Vagina (tissue), 2 donors: Measurements from ENCODE around the gene CRELD1. TPM values are rescaled to one million over a fixed set of nuclear protein-coding genes. Genes with fewer than 3 reads are reported as not detected.
A peak's percentile ranks its signal among the peaks of the same experiment; 100 is the strongest.

ENCODE experiments used
- DNase-seq, 2 donors: peaks; one replicate each; pipeline ENCODE4 v3.0.0-alpha.2; 2017; ENCODE audit errors: extremely low spot score in 2 of 2
- H3K27ac ChIP-seq: fragments of 200-600 bp; sonication (generic); one replicate; pipeline ENCODE4 v1.5.1; 2019
- H3K27me3 ChIP-seq: fragments of 200-600 bp; sonication (generic); one replicate; pipeline ENCODE4 v1.5.1; 2019
- H3K36me3 ChIP-seq, 2 donors: fragments of 200-600 bp; sonication (generic); one replicate each; pipeline ENCODE4 v1.5.1; 2017 to 2019
- H3K4me1 ChIP-seq: fragments of 200-600 bp; sonication (generic); one replicate; pipeline ENCODE4 v1.5.1; 2019
- H3K4me3 ChIP-seq, 2 donors: fragments of 200-600 bp; sonication (generic); 1 replicate in 1 of 2; 2 replicates in 1 of 2; pipeline ENCODE4 v1.5.1; 2016 to 2019
- H3K9me3 ChIP-seq: fragments of 200-600 bp; sonication (generic); one replicate; pipeline ENCODE4 v1.5.1; 2019
- POLR2A ChIP-seq, 2 donors: fragments of 450-650 bp; IDR thresholded peaks; one replicate each; pipeline ENCODE4 v1.6.1; 2017; ENCODE audit warnings: antibody characterized with exemption in 2 of 2, mild to moderate bottlenecking in 2 of 2, moderate library complexity in 2 of 2
- POLR2AphosphoS5 ChIP-seq, 2 donors: sonication (generic); formaldehyde crosslinking; IDR thresholded peaks; one replicate each; pipeline ENCODE4 v1.9.0; 2017; ENCODE audit warnings: antibody characterized with exemption in 2 of 2, mild to moderate bottlenecking in 2 of 2, low read depth in 1 of 2; ENCODE audit not compliant: insufficient read depth in 1 of 2
- intact Hi-C: fragments of 100-400 bp; cut with DNase I; formaldehyde crosslinking; loops from one replicate; pipeline ENCODE4 v1.15.1; 2023
- total RNA-seq: library from RNA; depleted of rRNA; stranded (reverse); fragments of >200 nt; gene quantifications from one replicate; pipeline ENCODE4 v1.2.3, GENCODE V29; 2016
- TF ChIP-seq, protein P1 (sequence below), 3 experiments: fragments of 450-650 bp in 2 of 3; fragments of 200-600 bp in 1 of 3; sonication (generic) in 1 of 3; IDR thresholded peaks; one replicate each; pipeline ENCODE4 v1.5.1; 2017 to 2019; ENCODE audit warnings: antibody characterized with exemption in 3 of 3, mild to moderate bottlenecking in 2 of 3, moderate library complexity in 2 of 3

CRELD1 gene
- total RNA-seq, 1 donor from 2014 or later = 27.0 TPM

DNA sequence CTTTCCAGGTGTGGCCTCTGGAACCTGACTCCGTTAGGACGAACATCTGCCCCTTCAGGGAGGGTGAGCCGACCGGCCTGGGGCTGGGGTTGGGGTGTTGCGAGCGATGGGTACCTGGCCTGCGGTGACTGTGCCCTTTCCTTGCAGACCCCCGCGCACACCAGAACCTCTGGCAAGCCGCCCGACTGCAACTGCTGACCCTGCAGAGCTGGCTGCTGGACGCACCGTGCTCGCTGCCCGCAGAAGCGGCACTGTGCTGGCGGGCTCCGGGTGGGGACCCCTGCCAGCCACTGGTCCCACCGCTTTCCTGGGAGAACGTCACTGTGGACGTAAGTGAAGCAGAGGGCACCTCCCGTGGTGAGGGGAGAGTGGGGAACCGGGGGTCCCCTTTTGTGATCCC lies 5.5 kb upstream of the CRELD1 start:
- Histone ChIP-seq H3K27me3 (no peaks in the 10 kb centered on the region), H3K36me3 (peaks cover 0 to 18% of the 10 kb centered on the region in 2 donors), H3K27ac (no peak overlapping the region), H3K4me3 (no peak overlapping the region), H3K9me3 (no peaks in the 10 kb centered on the region), H3K4me1 (peaks cover 16% of the 10 kb centered on the region)
- DNase-seq = no peak
- intact Hi-C loops = no loop called here
- no peak for TF ChIP-seq POLR2AphosphoS5 (IDR thresholded peaks at IDR 0.05; ENCODE audit: insufficient read depth in 1 of 2, low read depth in 1 of 2)
- TF ChIP-seq, protein P1, sequence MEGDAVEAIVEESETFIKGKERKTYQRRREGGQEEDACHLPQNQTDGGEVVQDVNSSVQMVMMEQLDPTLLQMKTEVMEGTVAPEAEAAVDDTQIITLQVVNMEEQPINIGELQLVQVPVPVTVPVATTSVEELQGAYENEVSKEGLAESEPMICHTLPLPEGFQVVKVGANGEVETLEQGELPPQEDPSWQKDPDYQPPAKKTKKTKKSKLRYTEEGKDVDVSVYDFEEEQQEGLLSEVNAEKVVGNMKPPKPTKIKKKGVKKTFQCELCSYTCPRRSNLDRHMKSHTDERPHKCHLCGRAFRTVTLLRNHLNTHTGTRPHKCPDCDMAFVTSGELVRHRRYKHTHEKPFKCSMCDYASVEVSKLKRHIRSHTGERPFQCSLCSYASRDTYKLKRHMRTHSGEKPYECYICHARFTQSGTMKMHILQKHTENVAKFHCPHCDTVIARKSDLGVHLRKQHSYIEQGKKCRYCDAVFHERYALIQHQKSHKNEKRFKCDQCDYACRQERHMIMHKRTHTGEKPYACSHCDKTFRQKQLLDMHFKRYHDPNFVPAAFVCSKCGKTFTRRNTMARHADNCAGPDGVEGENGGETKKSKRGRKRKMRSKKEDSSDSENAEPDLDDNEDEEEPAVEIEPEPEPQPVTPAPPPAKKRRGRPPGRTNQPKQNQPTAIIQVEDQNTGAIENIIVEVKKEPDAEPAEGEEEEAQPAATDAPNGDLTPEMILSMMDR (IDR thresholded peaks at IDR 0.05) = no peak
- no peak for TF ChIP-seq POLR2A (IDR thresholded peaks at IDR 0.05)

GRCh38 chr3:9930804-9931418 lies 2.7 kb upstream of the CRELD1 start:
- peaks cover 0 to 14% of the 10 kb centered on the region in 2 donors for H3K36me3 ChIP-seq
- DNase-seq = no peak
- intact Hi-C loops = loop anchor here (5.0 to 10.0 kb wide), 3 partner anchors 89 to 126 kb away; partner anchors contain the start of genes FANCD2 and RPUSD3
- H3K27ac ChIP-seq = peak overlapping the region; percentile 93
- no peak overlapping the region for H3K4me3 ChIP-seq
- H3K4me1 ChIP-seq = peaks cover 35% of the 10 kb centered on the region
- TF ChIP-seq POLR2AphosphoS5 (IDR thresholded peaks at IDR 0.05; ENCODE audit: insufficient read depth in 1 of 2, low read depth in 1 of 2) = no peak
- TF ChIP-seq, protein P1 (IDR thresholded peaks at IDR 0.05) = no peak
- TF ChIP-seq POLR2A (IDR thresholded peaks at IDR 0.05) = no peak
- no peaks in the 10 kb centered on the region for H3K9me3 ChIP-seq
- no peaks in the 10 kb centered on the region for H3K27me3 ChIP-seq

- no peak for DNase-seq
- H3K9me3 ChIP-seq = no peaks in the 10 kb centered on the region
- H3K27ac ChIP-seq = peak overlapping the region; percentile 93
- peaks cover 0 to 23% of the 10 kb centered on the region in 2 donors for H3K36me3 ChIP-seq
- no peaks in the 10 kb centered on the region for H3K27me3 ChIP-seq
- TF ChIP-seq POLR2AphosphoS5 (IDR thresholded peaks at IDR 0.05; ENCODE audit: insufficient read depth in 1 of 2, low read depth in 1 of 2) = peak; percentile 21 to 48
- TF ChIP-seq, protein P1 (IDR thresholded peaks at IDR 0.05) = no peak
- TF ChIP-seq POLR2A (IDR thresholded peaks at IDR 0.05) = no peak
- intact Hi-C loops = loop anchor here (2.0 to 10.0 kb wide), 4 partner anchors 16 to 128 kb away; partner anchors contain the start of genes FANCD2, IL17RC and RPUSD3
- peaks cover 43% of the 10 kb centered on the region for H3K4me1 ChIP-seq
- H3K4me3 ChIP-seq = peak overlapping the region; percentile 75 to 89
These were observed 1.1 kb upstream of the CRELD1 start for GRCh38 chr3:9932535-9932842.

DNA sequence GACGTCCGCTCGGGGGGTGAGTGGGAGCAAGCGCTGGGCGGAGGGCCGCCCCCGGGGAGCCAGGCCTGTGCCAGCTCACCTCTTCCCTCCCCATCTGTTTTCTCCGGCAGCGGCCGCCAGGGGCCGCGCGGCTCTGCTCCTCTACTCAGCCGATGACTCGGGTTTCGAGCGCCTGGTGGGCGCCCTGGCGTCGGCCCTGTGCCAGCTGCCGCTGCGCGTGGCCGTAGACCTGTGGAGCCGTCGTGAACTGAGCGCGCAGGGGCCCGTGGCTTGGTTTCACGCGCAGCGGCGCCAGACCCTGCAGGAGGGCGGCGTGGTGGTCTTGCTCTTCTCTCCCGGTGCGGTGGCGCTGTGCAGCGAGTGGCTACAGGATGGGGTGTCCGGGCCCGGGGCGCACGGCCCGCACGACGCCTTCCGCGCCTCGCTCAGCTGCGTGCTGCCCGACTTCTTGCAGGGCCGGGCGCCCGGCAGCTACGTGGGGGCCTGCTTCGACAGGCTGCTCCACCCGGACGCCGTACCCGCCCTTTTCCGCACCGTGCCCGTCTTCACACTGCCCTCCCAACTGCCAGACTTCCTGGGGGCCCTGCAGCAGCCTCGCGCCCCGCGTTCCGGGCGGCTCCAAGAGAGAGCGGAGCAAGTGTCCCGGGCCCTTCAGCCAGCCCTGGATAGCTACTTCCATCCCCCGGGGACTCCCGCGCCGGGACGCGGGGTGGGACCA lies 632 bp upstream of the CRELD1 start:
- peaks cover 0 to 29% of the 10 kb centered on the region in 2 donors for H3K36me3 ChIP-seq
- peak in 1 of 2 donors; percentile 96 for DNase-seq
- no peaks in the 10 kb centered on the region for H3K27me3 ChIP-seq
- no peak for TF ChIP-seq POLR2AphosphoS5 (IDR thresholded peaks at IDR 0.05; ENCODE audit: insufficient read depth in 1 of 2, low read depth in 1 of 2)
- TF ChIP-seq POLR2A (IDR thresholded peaks at IDR 0.05) = no peak
- TF ChIP-seq, protein P1 (IDR thresholded peaks at IDR 0.05) = peak; percentile 6 to 76 (median 71)
- peak overlapping the region; percentile 93 for H3K27ac ChIP-seq
- intact Hi-C loops = loop anchor here (2.0 to 10.0 kb wide), 4 partner anchors 16 to 128 kb away; partner anchors contain the start of genes FANCD2, IL17RC and RPUSD3
- no peaks in the 10 kb centered on the region for H3K9me3 ChIP-seq
- H3K4me3 ChIP-seq = peak overlapping the region; percentile 75 to 89
- H3K4me1 ChIP-seq = peaks cover 43% of the 10 kb centered on the region
